CD4-positive, alpha-beta T cell (primary cell): ENCODE measurements around the gene SECISBP2. TPM values are rescaled to one million over a fixed set of nuclear protein-coding genes. Genes with fewer than 3 reads are reported as not detected.

Experiments
- ATAC-seq: fragments of 200-7000 bp; cut with Tn5 transposase; one replicate; pipeline ENCODE4 v1.10.0; 2022; ENCODE audit warnings: mild to moderate bottlenecking; ENCODE audit not compliant: poor library complexity
- CTCF ChIA-PET: fragments of 350-600 bp; sonication (Branson Sonifier 250); formaldehyde crosslinking; loops from one replicate; lab custom pipeline; 2021; ENCODE audit warnings: antibody characterized with exemption, inconsistent platforms; lab: Charles Lee
- POLR2A ChIA-PET: fragments of 350-600 bp; sonication (Branson Sonifier 250); formaldehyde crosslinking; loops from one replicate; lab custom pipeline; 2021; ENCODE audit warnings: antibody characterized with exemption, inconsistent platforms; lab: Charles Lee
- DNase-seq, 14 experiments: peaks; one replicate each; pipeline ENCODE4 v3.0.0-alpha.2; 2013 to 2020; ENCODE audit warnings: mixed read lengths in 2 of 14
- H3K27ac ChIP-seq, 2 donors: one replicate each; pipeline versions ENCODE4 v1.5.1 to v1.7.0; 2013; ENCODE audit warnings: low read length in 2 of 2, low read depth in 1 of 2, mild to moderate bottlenecking in 1 of 2
- H3K27me3 ChIP-seq, 2 experiments: 1 replicate in 1 of 2; 2 replicates in 1 of 2; pipeline versions ENCODE4 v1.6.1 to v1.7.0; 2013; ENCODE audit warnings: low read length in 2 of 2, control low read depth in 1 of 2, mild to moderate bottlenecking in 1 of 2, moderate library complexity in 1 of 2; ENCODE audit not compliant: insufficient read depth in 2 of 2, control insufficient read depth in 1 of 2
- H3K36me3 ChIP-seq: one replicate; pipeline ENCODE4 v1.6.1; 2013; ENCODE audit warnings: low read length, control low read depth; ENCODE audit not compliant: insufficient read depth
- H3K4me1 ChIP-seq: one replicate; pipeline ENCODE4 v1.6.1; 2013; ENCODE audit warnings: low read length, control low read depth; ENCODE audit not compliant: insufficient read depth
- H3K4me3 ChIP-seq: one replicate; pipeline ENCODE4 v1.5.1; 2013; ENCODE audit warnings: mild to moderate bottlenecking, low read length, moderate library complexity
- H3K9me3 ChIP-seq, 2 experiments: 1 replicate in 1 of 2; 2 replicates in 1 of 2; pipeline versions ENCODE4 v1.6.1 to v1.7.0; 2013; ENCODE audit warnings: low read length in 2 of 2, mild to moderate bottlenecking in 2 of 2, control low read depth in 1 of 2, moderate library complexity in 1 of 2; ENCODE audit not compliant: control insufficient read depth in 1 of 2, insufficient read depth in 1 of 2
- H3K27ac Mint-ChIP-seq: one replicate; pipeline ENCODE4 v1.8.0; 2020; ENCODE audit warnings: mixed read lengths
- H3K27me3 Mint-ChIP-seq: one replicate; pipeline ENCODE4 v1.8.0; 2021; ENCODE audit warnings: mixed read lengths
- H3K36me3 Mint-ChIP-seq: one replicate; pipeline ENCODE4 v1.8.0; 2021; ENCODE audit warnings: low read depth, mixed read lengths
- H3K4me1 Mint-ChIP-seq: one replicate; pipeline ENCODE4 v1.8.0; 2021; ENCODE audit warnings: low read depth, mixed read lengths
- H3K4me3 Mint-ChIP-seq: one replicate; pipeline ENCODE4 v1.8.0; 2020; ENCODE audit warnings: mild to moderate bottlenecking, mixed read lengths
- H3K9me3 Mint-ChIP-seq: one replicate; pipeline ENCODE4 v1.8.0; 2020; ENCODE audit warnings: mixed read lengths
- CTCF ChIP-seq: fragments of 200-600 bp; IDR thresholded peaks from one replicate; pipeline ENCODE4 v1.8.0; 2022; ENCODE audit warnings: antibody characterized with exemption, mild to moderate bottlenecking
- intact Hi-C, 2 experiments: fragments of 100-400 bp; cut with DNase I in 1 of 2; cut with micrococcal nuclease in 1 of 2; formaldehyde crosslinking; loops; one replicate each; pipeline versions ENCODE4 v1.15.1 to v1.9.0; 2023 to 2025; cut with DNase I, micrococcal nuclease
- total RNA-seq, 174 experiments: library from RNA in 2 of 174; stranded (reverse) in 2 of 174; gene quantifications; one replicate each; pipeline ENCODE4 v1.2.3 and lab custom pipeline; 2021 to 2026

SECISBP2 gene
- total RNA-seq, 2 experiments from 2014 or later: 109 to 112 TPM

DNA sequence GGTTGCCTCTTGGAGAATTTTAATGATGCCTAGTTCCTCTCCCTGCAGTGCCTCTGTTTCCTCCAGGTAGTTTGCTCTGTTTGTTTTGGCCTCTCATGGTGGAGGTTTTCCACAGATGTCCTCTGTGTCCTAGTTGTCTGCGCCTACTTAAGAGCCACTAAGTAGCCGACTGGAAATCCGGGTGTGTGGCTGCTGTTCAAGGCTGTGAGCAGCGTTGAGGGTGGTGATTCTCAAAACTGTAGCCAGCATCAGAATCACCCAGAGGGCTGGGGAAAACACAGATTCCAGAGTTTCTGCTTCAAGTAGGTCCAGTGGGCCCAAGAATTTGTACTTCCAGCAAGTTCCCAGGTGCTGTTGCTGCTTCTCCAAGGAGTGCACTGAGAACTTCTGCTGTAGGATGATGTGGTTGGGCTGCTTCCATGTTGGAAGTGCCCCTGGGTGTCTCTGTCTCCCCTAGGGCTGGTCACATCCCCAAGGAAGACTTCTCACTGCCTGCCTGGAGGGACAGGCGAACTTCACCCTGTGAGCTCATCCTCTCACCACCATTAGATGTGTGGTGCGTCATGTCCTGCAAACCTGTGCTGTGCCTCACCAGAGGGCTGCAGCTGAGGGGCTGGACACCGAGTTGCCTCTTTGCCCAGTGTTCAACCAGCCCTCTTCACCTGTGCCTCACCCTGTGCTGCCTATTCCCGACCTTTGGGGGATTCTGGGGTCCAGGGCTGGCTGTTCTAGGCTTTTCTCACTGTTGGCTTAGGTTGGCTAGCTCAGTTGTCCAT is 34.8 kb downstream of the SECISBP2 start:
- no peaks in the 10 kb centered on the region for H3K27me3 Mint-ChIP-seq
- DNase-seq (no peak), ATAC-seq (no peak)
- H3K4me3 Mint-ChIP-seq: no peak overlapping the region
- peaks cover 38% of the 10 kb centered on the region for H3K4me1 Mint-ChIP-seq
- CTCF ChIA-PET: no interaction called here
- intact Hi-C loops: no loop called here
- Histone ChIP-seq H3K36me3 (peaks cover 99% of the 10 kb centered on the region), H3K4me3 (no peak overlapping the region), H3K27me3 (no peaks in the 10 kb centered on the region), H3K4me1 (peaks cover 28% of the 10 kb centered on the region), H3K27ac (peak overlapping the region in 1 of 2 donors; percentile 14), H3K9me3 (no peaks in the 10 kb centered on the region)
- POLR2A ChIA-PET: no interaction called here
- H3K36me3 Mint-ChIP-seq: peaks cover 100% of the 10 kb centered on the region
- peak overlapping the region; percentile 14 for H3K27ac Mint-ChIP-seq
- TF ChIP-seq CTCF: no peak
- H3K9me3 Mint-ChIP-seq: no peaks in the 10 kb centered on the region

DNA sequence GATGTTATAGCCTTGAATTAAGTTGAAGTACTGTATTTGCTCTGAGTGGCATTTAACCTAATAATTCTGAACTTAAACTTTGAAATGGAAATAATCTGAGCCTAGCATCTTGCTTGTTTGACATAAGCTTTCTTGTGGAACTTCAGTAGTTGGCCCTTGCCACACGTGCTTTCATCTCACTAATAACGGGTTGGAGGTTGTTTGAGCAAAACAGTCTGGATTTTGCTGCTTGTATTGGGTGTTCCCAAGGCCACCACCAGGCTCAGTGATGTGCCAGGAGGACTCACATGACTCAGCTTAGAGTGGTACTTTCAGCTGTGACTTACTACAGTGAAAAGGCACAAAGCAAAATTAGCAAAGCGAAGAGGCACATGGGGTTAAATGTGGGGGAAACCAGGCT is 35.7 kb downstream of the SECISBP2 start:
- POLR2A ChIA-PET: no interaction called here
- Mint-ChIP-seq H3K4me3 (no peak overlapping the region), H3K36me3 (peaks cover 100% of the 10 kb centered on the region)

GRCh38 chr9:89354471-89354870 is 36.2 kb downstream of the SECISBP2 start:
- H3K27me3 Mint-ChIP-seq: no peaks in the 10 kb centered on the region
- peaks cover 38% of the 10 kb centered on the region for H3K4me1 Mint-ChIP-seq
- ChIA-PET POLR2A (no interaction called here), CTCF (no interaction called here)
- H3K27ac Mint-ChIP-seq: peak overlapping the region; percentile 12
- DNase-seq: no peak
- no peak overlapping the region for H3K4me3 Mint-ChIP-seq
- H3K9me3 Mint-ChIP-seq: no peaks in the 10 kb centered on the region
- Histone ChIP-seq H3K27me3 (no peaks in the 10 kb centered on the region), H3K36me3 (peaks cover 99% of the 10 kb centered on the region), H3K4me1 (peaks cover 30% of the 10 kb centered on the region), H3K27ac (no peak overlapping the region), H3K9me3 (no peaks in the 10 kb centered on the region), H3K4me3 (no peak overlapping the region)
- ATAC-seq: no peak
- peaks cover 100% of the 10 kb centered on the region for H3K36me3 Mint-ChIP-seq
- intact Hi-C loops: no loop called here
- TF ChIP-seq CTCF: no peak

More for the DNA sequence above, 35.7 kb downstream of the SECISBP2 start:
- peak overlapping the region; percentile 12 for H3K27ac Mint-ChIP-seq
- no peaks in the 10 kb centered on the region for H3K27me3 ChIP-seq
- H3K9me3 Mint-ChIP-seq: no peaks in the 10 kb centered on the region
- CTCF ChIA-PET: no interaction called here
- DNase-seq (no peak), ATAC-seq (no peak)
- TF ChIP-seq CTCF: no peak
- H3K9me3 ChIP-seq: no peaks in the 10 kb centered on the region
- H3K4me1 Mint-ChIP-seq: peaks cover 38% of the 10 kb centered on the region
- no peaks in the 10 kb centered on the region for H3K27me3 Mint-ChIP-seq
- peaks cover 99% of the 10 kb centered on the region for H3K36me3 ChIP-seq
- intact Hi-C loops: no loop called here
- no peak overlapping the region for H3K4me3 ChIP-seq
- H3K4me1 ChIP-seq: peaks cover 30% of the 10 kb centered on the region
- no peak overlapping the region for H3K27ac ChIP-seq
